COLO829 (cell line): ENCODE results near the gene ASB4.
"Not testable (repeated sequence)": the region's sequence is repeated elsewhere in the genome, so short reads cannot be mapped to it uniquely, and the experiment has no call there.

ENCODE experiments used
- DNase-seq: peaks from one replicate; pipeline ENCODE4 v3.0.0; 2012; ENCODE audit warnings: low spot score

The ASB4 gene

GRCh38 chr7:95527033-95527775 lies 41.5 kb downstream of the ASB4 start:
- peak; percentile 92 for DNase-seq

GRCh38 chr7:95527776-95528250 lies 42.1 kb downstream of the ASB4 start:
- no peak for DNase-seq

GRCh38 chr7:95529701-95530100 lies 44.0 kb downstream of the ASB4 start:
- DNase-seq: no peak

- no peak for DNase-seq
Observed at GRCh38 chr7:95530881-95531280, 45.1 kb downstream of the ASB4 start.

- no peak for DNase-seq
Observed at GRCh38 chr7:95531605-95532219, 46.0 kb downstream of the ASB4 start.

- DNase-seq: no peak
Observed at GRCh38 chr7:95534796-95535195, 49.1 kb downstream of the ASB4 start.

- DNase-seq: no peak
Observed at GRCh38 chr7:95535662-95536061, 49.9 kb downstream of the ASB4 start.

GRCh38 chr7:95536656-95537311 lies 51.0 kb downstream of the ASB4 start:
- DNase-seq: no peak

GRCh38 chr7:95537468-95537867 lies 51.7 kb downstream of the ASB4 start:
- no peak for DNase-seq

GRCh38 chr7:95539426-95539825 lies 53.7 kb downstream of the ASB4 start:
- no peak for DNase-seq

- no peak for DNase-seq
Observed at GRCh38 chr7:95540366-95540765, 54.6 kb downstream of the ASB4 start.

- no peak for DNase-seq
Observed at GRCh38 chr7:95543312-95543711, 57.6 kb downstream of the ASB4 start.

- DNase-seq: no peak
Observed at GRCh38 chr7:95544171-95544570, 58.4 kb downstream of the ASB4 start.

GRCh38 chr7:95545007-95545615 lies 59.4 kb downstream of the ASB4 start:
- DNase-seq: peak; percentile 86

GRCh38 chr7:95545673-95546072 lies 59.9 kb downstream of the ASB4 start:
- no peak for DNase-seq

GRCh38 chr7:95546647-95547046 lies 60.9 kb downstream of the ASB4 start:
- no peak for DNase-seq

- no peak for DNase-seq
Observed at GRCh38 chr7:95547361-95548348, 61.9 kb downstream of the ASB4 start.

- peak; percentile 84 for DNase-seq
Observed at GRCh38 chr7:95549818-95550529, 64.2 kb downstream of the ASB4 start.

- no peak for DNase-seq
Observed at GRCh38 chr7:95550546-95550945, 64.8 kb downstream of the ASB4 start.

GRCh38 chr7:95552010-95552926 lies 66.5 kb downstream of the ASB4 start:
- not testable (repeated sequence) for DNase-seq
